ENCODE measurements around the gene USF3.
"Not testable (repeated sequence)": the region's sequence is repeated elsewhere in the genome, so short reads cannot be mapped to it uniquely, and the experiment has no call there.

Gene USF3

GRCh38 chr3:113648524-113648923 is 47.9 kb downstream of the USF3 start:
- no peak for FAIRE-seq

- no peak for FAIRE-seq
These were observed 52.9 kb downstream of the USF3 start for GRCh38 chr3:113643583-113643982.

GRCh38 chr3:113638910-113639309 is 57.5 kb downstream of the USF3 start:
- no peak for FAIRE-seq

- FAIRE-seq: no peak
These were observed 58.7 kb downstream of the USF3 start for GRCh38 chr3:113637756-113638155.

GRCh38 chr3:113636034-113636433 is 60.4 kb downstream of the USF3 start:
- not testable (repeated sequence) for FAIRE-seq

GRCh38 chr3:113634782-113635474 is 61.5 kb downstream of the USF3 start:
- FAIRE-seq: no peak

GRCh38 chr3:113631573-113631972 is 64.9 kb downstream of the USF3 start:
- no peak for FAIRE-seq

- FAIRE-seq: no peak
These were observed 65.4 kb downstream of the USF3 start for GRCh38 chr3:113630956-113631542.

GRCh38 chr3:113629584-113630421 is 66.6 kb downstream of the USF3 start:
- no peak for FAIRE-seq

- FAIRE-seq: no peak
These were observed 67.7 kb downstream of the USF3 start for GRCh38 chr3:113628788-113629187.

GRCh38 chr3:113628316-113628715 is 68.1 kb downstream of the USF3 start:
- no peak for FAIRE-seq

- no peak for FAIRE-seq
These were observed 69.7 kb downstream of the USF3 start for GRCh38 chr3:113626503-113627371.

- no peak for FAIRE-seq
These were observed 70.6 kb downstream of the USF3 start for GRCh38 chr3:113625834-113626233.

- no peak for FAIRE-seq
These were observed 72.6 kb downstream of the USF3 start for GRCh38 chr3:113623811-113624210.

- no peak for FAIRE-seq
These were observed 73.1 kb downstream of the USF3 start for GRCh38 chr3:113623324-113623723.

GRCh38 chr3:113620091-113620490 is 76.4 kb downstream of the USF3 start:
- FAIRE-seq: no peak

GRCh38 chr3:113617726-113618125 is 78.7 kb downstream of the USF3 start:
- FAIRE-seq: no peak

- no peak for FAIRE-seq
These were observed 80.5 kb downstream of the USF3 start for GRCh38 chr3:113615976-113616375.

- FAIRE-seq: no peak
These were observed 82.0 kb downstream of the USF3 start for GRCh38 chr3:113614402-113614801.

GRCh38 chr3:113607219-113607596 is 89.2 kb downstream of the USF3 start:
- FAIRE-seq: no peak

- FAIRE-seq: no peak
These were observed 89.8 kb downstream of the USF3 start for GRCh38 chr3:113606539-113607218.

- FAIRE-seq: no peak
These were observed 93.6 kb downstream of the USF3 start for GRCh38 chr3:113602836-113603235.

Data from endometrium (tissue), 2 donors.